PFSK-1 (cell line): Measurements from ENCODE around the gene FGF8.

Source experiments
- FOXP2 ChIP-seq: optimal IDR thresholded peaks from 2 replicates; pipeline ENCODE3; 2011; ENCODE audit warnings: borderline replicate concordance, control low read depth, inconsistent platforms; ENCODE audit not compliant: insufficient read depth; ENCODE audit errors: extremely low read length, extremely low read depth
- POLR2AphosphoS5 ChIP-seq: IDR thresholded peaks from 2 replicates; pipeline ENCODE4 v1.6.1; 2012; ENCODE audit warnings: low read depth, mild to moderate bottlenecking, control low read depth, low read length, moderate library complexity
- SIN3A ChIP-seq: IDR thresholded peaks from 2 replicates; pipeline ENCODE4 v1.6.1; 2012; ENCODE audit warnings: mild to moderate bottlenecking, low read length, moderate library complexity, borderline replicate concordance; ENCODE audit not compliant: insufficient read depth
- TAF1 ChIP-seq: IDR thresholded peaks from 2 replicates; pipeline ENCODE4 v1.6.1; 2012; ENCODE audit warnings: low read length, control low read depth, borderline replicate concordance; ENCODE audit not compliant: insufficient read depth
- TF ChIP-seq, protein P1 (sequence below), 2 experiments: IDR thresholded peaks; 2 replicates each; pipeline versions ENCODE4 v1.6.1 to v1.8.0; 2011 to 2012; ENCODE audit warnings: low read depth in 2 of 2, low read length in 2 of 2, control low read depth in 1 of 2, inconsistent platforms in 1 of 2, mild to moderate bottlenecking in 1 of 2, moderate library complexity in 1 of 2; ENCODE audit not compliant: insufficient read depth in 1 of 2

The FGF8 gene

DNA sequence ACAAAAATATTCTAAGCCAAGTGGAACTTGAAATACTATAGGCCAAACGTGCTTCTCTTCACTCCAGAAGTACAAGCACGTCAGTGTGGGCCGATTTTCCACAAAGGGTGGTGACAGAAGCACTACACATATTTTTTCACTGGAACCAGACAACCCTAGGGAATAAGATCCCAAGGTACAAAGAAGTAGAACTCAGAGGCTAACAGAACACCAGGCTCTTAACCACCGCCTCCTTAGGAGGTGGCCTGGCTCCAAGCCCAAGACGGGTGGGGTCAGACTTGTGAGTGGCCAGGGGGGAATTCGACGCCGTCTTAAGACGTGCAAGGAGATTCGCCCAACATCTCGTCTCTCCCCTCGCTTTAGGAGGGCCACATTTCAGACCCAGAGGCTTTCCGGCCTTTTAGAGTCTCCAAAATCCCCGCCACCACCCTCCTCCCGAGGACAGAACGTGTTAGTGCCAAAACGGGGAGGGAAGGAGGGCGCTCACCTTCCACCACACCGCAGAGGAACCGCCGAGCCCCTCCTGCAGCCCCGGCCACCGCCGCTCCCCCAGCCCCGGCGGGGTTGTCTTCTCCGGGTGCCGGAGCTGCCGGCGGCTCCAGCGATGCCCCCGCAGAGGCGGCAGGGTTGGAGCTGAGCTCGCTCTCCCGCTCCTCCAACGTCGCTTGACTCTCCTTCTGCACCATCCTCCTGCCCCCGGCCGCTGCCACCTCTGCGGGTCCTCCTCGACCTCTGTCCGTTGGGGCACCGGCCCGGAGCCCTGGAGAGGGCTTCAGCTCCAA is 41.6 kb upstream of the FGF8 start:
- TF ChIP-seq FOXP2 (no peak), TAF1 (0 out of 2 replicates have a peak, but pooled peaks have one; percentile 27), POLR2AphosphoS5 (peak; percentile 25; the same call in 1 of the 2 replicates), SIN3A (peak; percentile 48; the same call in 1 of the 2 replicates)
- TF ChIP-seq, protein P1, sequence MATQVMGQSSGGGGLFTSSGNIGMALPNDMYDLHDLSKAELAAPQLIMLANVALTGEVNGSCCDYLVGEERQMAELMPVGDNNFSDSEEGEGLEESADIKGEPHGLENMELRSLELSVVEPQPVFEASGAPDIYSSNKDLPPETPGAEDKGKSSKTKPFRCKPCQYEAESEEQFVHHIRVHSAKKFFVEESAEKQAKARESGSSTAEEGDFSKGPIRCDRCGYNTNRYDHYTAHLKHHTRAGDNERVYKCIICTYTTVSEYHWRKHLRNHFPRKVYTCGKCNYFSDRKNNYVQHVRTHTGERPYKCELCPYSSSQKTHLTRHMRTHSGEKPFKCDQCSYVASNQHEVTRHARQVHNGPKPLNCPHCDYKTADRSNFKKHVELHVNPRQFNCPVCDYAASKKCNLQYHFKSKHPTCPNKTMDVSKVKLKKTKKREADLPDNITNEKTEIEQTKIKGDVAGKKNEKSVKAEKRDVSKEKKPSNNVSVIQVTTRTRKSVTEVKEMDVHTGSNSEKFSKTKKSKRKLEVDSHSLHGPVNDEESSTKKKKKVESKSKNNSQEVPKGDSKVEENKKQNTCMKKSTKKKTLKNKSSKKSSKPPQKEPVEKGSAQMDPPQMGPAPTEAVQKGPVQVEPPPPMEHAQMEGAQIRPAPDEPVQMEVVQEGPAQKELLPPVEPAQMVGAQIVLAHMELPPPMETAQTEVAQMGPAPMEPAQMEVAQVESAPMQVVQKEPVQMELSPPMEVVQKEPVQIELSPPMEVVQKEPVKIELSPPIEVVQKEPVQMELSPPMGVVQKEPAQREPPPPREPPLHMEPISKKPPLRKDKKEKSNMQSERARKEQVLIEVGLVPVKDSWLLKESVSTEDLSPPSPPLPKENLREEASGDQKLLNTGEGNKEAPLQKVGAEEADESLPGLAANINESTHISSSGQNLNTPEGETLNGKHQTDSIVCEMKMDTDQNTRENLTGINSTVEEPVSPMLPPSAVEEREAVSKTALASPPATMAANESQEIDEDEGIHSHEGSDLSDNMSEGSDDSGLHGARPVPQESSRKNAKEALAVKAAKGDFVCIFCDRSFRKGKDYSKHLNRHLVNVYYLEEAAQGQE (IDR thresholded peaks at IDR 0.05; ENCODE audit: insufficient read depth in 1 of 2, low read depth in 2 of 2, low read length in 2 of 2) = no peak

DNA sequence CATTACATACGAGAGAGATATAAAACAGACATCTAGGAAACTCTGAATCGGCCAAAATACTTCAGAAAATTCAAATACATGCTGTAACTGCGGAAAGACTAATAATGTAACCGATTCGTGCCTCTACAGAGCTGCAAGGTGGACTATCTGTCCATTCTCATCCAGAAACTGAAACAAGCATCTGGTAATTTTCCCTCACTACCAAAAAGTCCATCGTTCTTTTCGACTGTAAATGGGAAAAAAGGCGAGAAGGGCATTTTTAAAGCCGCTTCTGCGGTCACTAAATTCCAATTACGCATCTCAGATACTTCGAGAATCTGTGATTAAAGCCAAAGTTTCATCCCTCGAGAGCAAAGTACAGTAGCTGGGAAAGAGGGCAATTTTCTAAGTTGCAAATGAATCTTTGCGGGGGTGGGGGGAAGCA is 41.0 kb upstream of the FGF8 start:
- TF ChIP-seq, protein P1 (IDR thresholded peaks at IDR 0.05; ENCODE audit: insufficient read depth in 1 of 2, low read depth in 2 of 2, low read length in 2 of 2) = no peak
- TF ChIP-seq TAF1 (no peak), POLR2AphosphoS5 (no peak; the same call in 1 of the 2 replicates), FOXP2 (no peak), SIN3A (no peak)

DNA sequence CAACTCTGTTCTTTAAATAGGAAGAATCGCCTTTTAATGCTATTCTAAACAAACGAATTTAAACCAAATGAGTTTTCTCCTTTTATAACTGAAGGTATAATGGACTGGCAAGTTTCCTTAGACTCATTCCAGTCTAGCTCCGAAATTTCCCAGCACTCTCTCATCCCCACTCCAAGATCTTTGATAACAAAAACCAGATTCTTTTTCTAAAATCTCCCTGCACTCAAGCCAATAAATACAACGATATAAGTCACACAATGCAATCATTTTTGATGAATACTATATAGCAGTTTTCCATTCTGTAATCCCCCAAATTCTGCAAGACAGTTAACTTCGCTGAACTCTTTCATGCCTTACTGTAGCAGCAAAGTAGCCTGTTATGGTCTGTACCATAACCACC is 40.5 kb upstream of the FGF8 start:
- TF ChIP-seq SIN3A (no peak), FOXP2 (no peak), TAF1 (no peak), POLR2AphosphoS5 (no peak)
- TF ChIP-seq, protein P1 (IDR thresholded peaks at IDR 0.05; ENCODE audit: insufficient read depth in 1 of 2, low read depth in 2 of 2, low read length in 2 of 2) = no peak

DNA sequence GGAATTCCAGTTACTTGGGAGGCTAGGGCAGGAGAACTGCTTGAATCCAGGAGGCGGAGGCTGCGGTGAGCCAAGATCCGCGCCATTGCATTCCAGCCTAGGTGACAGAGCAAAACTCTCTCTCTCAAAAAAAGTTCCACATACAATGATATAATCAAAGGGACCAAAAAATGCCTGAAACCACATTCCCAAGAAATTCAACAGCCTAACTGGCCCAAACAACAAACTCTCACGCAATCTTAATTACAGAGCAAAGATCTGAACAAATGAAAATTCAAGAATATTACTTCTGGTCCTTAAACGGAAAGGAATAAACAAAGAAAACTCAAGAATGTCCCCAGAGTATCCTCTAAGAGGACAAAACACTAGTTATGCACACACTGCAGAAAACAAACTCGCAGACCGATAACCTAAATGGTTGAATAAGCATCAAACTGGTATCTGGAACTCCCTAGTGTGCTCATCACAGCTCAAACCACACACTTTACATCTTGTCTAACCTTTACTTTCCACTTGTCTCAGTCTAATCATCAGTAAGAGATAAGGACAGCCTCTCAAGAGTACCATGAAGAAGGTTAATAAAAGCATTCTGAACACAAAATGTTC is 38.7 kb upstream of the FGF8 start:
- TF ChIP-seq, protein P1 (IDR thresholded peaks at IDR 0.05; ENCODE audit: insufficient read depth in 1 of 2, low read depth in 2 of 2, low read length in 2 of 2) = no peak
- TF ChIP-seq TAF1 (no peak), POLR2AphosphoS5 (no peak), SIN3A (no peak), FOXP2 (no peak)
